CD4-positive, alpha-beta T cell (primary cell): ENCODE results near the gene GRK5. TPM values are rescaled to one million over a fixed set of nuclear protein-coding genes. Genes with fewer than 3 reads are reported as not detected.

Source experiments
- ATAC-seq: fragments of 200-7000 bp; cut with Tn5 transposase; one replicate; pipeline ENCODE4 v1.10.0; 2022; ENCODE audit warnings: mild to moderate bottlenecking; ENCODE audit not compliant: poor library complexity
- CTCF ChIA-PET: fragments of 350-600 bp; sonication (Branson Sonifier 250); formaldehyde crosslinking; loops from one replicate; lab custom pipeline; 2021; ENCODE audit warnings: antibody characterized with exemption, inconsistent platforms; lab: Charles Lee
- POLR2A ChIA-PET: fragments of 350-600 bp; sonication (Branson Sonifier 250); formaldehyde crosslinking; loops from one replicate; lab custom pipeline; 2021; ENCODE audit warnings: antibody characterized with exemption, inconsistent platforms; lab: Charles Lee
- DNase-seq, 14 experiments: peaks; one replicate each; pipeline ENCODE4 v3.0.0-alpha.2; 2013 to 2020; ENCODE audit warnings: mixed read lengths in 2 of 14
- H3K27ac ChIP-seq, 2 donors: one replicate each; pipeline versions ENCODE4 v1.5.1 to v1.7.0; 2013; ENCODE audit warnings: low read length in 2 of 2, low read depth in 1 of 2, mild to moderate bottlenecking in 1 of 2
- H3K27me3 ChIP-seq, 2 experiments: 1 replicate in 1 of 2; 2 replicates in 1 of 2; pipeline versions ENCODE4 v1.6.1 to v1.7.0; 2013; ENCODE audit warnings: low read length in 2 of 2, control low read depth in 1 of 2, mild to moderate bottlenecking in 1 of 2, moderate library complexity in 1 of 2; ENCODE audit not compliant: insufficient read depth in 2 of 2, control insufficient read depth in 1 of 2
- H3K36me3 ChIP-seq: one replicate; pipeline ENCODE4 v1.6.1; 2013; ENCODE audit warnings: low read length, control low read depth; ENCODE audit not compliant: insufficient read depth
- H3K4me1 ChIP-seq: one replicate; pipeline ENCODE4 v1.6.1; 2013; ENCODE audit warnings: low read length, control low read depth; ENCODE audit not compliant: insufficient read depth
- H3K4me3 ChIP-seq: one replicate; pipeline ENCODE4 v1.5.1; 2013; ENCODE audit warnings: mild to moderate bottlenecking, low read length, moderate library complexity
- H3K9me3 ChIP-seq, 2 experiments: 1 replicate in 1 of 2; 2 replicates in 1 of 2; pipeline versions ENCODE4 v1.6.1 to v1.7.0; 2013; ENCODE audit warnings: low read length in 2 of 2, mild to moderate bottlenecking in 2 of 2, control low read depth in 1 of 2, moderate library complexity in 1 of 2; ENCODE audit not compliant: control insufficient read depth in 1 of 2, insufficient read depth in 1 of 2
- H3K27ac Mint-ChIP-seq: one replicate; pipeline ENCODE4 v1.8.0; 2020; ENCODE audit warnings: mixed read lengths
- H3K27me3 Mint-ChIP-seq: one replicate; pipeline ENCODE4 v1.8.0; 2021; ENCODE audit warnings: mixed read lengths
- H3K36me3 Mint-ChIP-seq: one replicate; pipeline ENCODE4 v1.8.0; 2021; ENCODE audit warnings: low read depth, mixed read lengths
- H3K4me1 Mint-ChIP-seq: one replicate; pipeline ENCODE4 v1.8.0; 2021; ENCODE audit warnings: low read depth, mixed read lengths
- H3K4me3 Mint-ChIP-seq: one replicate; pipeline ENCODE4 v1.8.0; 2020; ENCODE audit warnings: mild to moderate bottlenecking, mixed read lengths
- H3K9me3 Mint-ChIP-seq: one replicate; pipeline ENCODE4 v1.8.0; 2020; ENCODE audit warnings: mixed read lengths
- CTCF ChIP-seq: fragments of 200-600 bp; IDR thresholded peaks from one replicate; pipeline ENCODE4 v1.8.0; 2022; ENCODE audit warnings: antibody characterized with exemption, mild to moderate bottlenecking
- intact Hi-C, 2 experiments: fragments of 100-400 bp; cut with DNase I in 1 of 2; cut with micrococcal nuclease in 1 of 2; formaldehyde crosslinking; loops; one replicate each; pipeline versions ENCODE4 v1.15.1 to v1.9.0; 2023 to 2025; cut with DNase I, micrococcal nuclease
- total RNA-seq, 174 experiments: library from RNA in 2 of 174; stranded (reverse) in 2 of 174; gene quantifications; one replicate each; pipeline ENCODE4 v1.2.3 and lab custom pipeline; 2021 to 2026

The GRK5 gene
- total RNA-seq, 2 experiments from 2014 or later, result 19.2 to 20.8 TPM

GRCh38 chr10:119325131-119325530 lies 117.8 kb downstream of the GRK5 start:
- H3K27me3 ChIP-seq, result no peaks in the 10 kb centered on the region
- ChIA-PET POLR2A (no interaction called here), CTCF (no interaction called here)
- Mint-ChIP-seq H3K4me3 (no peak overlapping the region), H3K27ac (no peak overlapping the region), H3K4me1 (peaks cover 21% of the 10 kb centered on the region), H3K27me3 (no peaks in the 10 kb centered on the region), H3K9me3 (no peaks in the 10 kb centered on the region), H3K36me3 (peaks cover 13% of the 10 kb centered on the region)
- ATAC-seq (no peak), DNase-seq (no peak)
- H3K27ac ChIP-seq, result no peak overlapping the region
- no peak for TF ChIP-seq CTCF
- no peaks in the 10 kb centered on the region for H3K9me3 ChIP-seq
- intact Hi-C loops, result no loop called here
- H3K4me1 ChIP-seq, result no peaks in the 10 kb centered on the region
- peaks cover 8% of the 10 kb centered on the region for H3K36me3 ChIP-seq
- no peak overlapping the region for H3K4me3 ChIP-seq

- no peaks in the 10 kb centered on the region for H3K9me3 Mint-ChIP-seq
- no peak overlapping the region for H3K4me3 ChIP-seq
- no peak for DNase-seq
- no peak for TF ChIP-seq CTCF
- H3K27me3 Mint-ChIP-seq, result no peaks in the 10 kb centered on the region
- H3K4me1 Mint-ChIP-seq, result peaks cover 13% of the 10 kb centered on the region
- ChIA-PET CTCF (no interaction called here), POLR2A (no interaction called here)
- no peak overlapping the region for H3K4me3 Mint-ChIP-seq
- H3K27ac Mint-ChIP-seq, result no peak overlapping the region
- H3K9me3 ChIP-seq, result no peaks in the 10 kb centered on the region
- ATAC-seq, result no peak
- peaks cover 14% of the 10 kb centered on the region for H3K36me3 Mint-ChIP-seq
- H3K27me3 ChIP-seq, result no peaks in the 10 kb centered on the region
- no peaks in the 10 kb centered on the region for H3K4me1 ChIP-seq
- H3K36me3 ChIP-seq, result peaks cover 11% of the 10 kb centered on the region
- H3K27ac ChIP-seq, result no peak overlapping the region
- intact Hi-C loops, result no loop called here
These were observed 118.8 kb downstream of the GRK5 start for GRCh38 chr10:119326167-119326566.

- Mint-ChIP-seq H3K4me1 (peaks cover 10% of the 10 kb centered on the region), H3K9me3 (no peaks in the 10 kb centered on the region), H3K36me3 (peaks cover 15% of the 10 kb centered on the region), H3K27ac (no peak overlapping the region), H3K27me3 (no peaks in the 10 kb centered on the region), H3K4me3 (no peak overlapping the region)
- intact Hi-C loops, result no loop called here
- H3K4me3 ChIP-seq, result no peak overlapping the region
- H3K27ac ChIP-seq, result no peak overlapping the region
- no peak for TF ChIP-seq CTCF
- no peaks in the 10 kb centered on the region for H3K4me1 ChIP-seq
- H3K27me3 ChIP-seq, result no peaks in the 10 kb centered on the region
- ChIA-PET CTCF (no interaction called here), POLR2A (no interaction called here)
- ATAC-seq, result no peak
- no peak for DNase-seq
- H3K36me3 ChIP-seq, result peaks cover 12% of the 10 kb centered on the region
- H3K9me3 ChIP-seq, result no peaks in the 10 kb centered on the region
These were observed 119.8 kb downstream of the GRK5 start for GRCh38 chr10:119327096-119327745.
